ENCODE results near the gene PARD3B.

PARD3B gene

GRCh38 chr2:205056151-205056561, 510.9 kb downstream of the PARD3B start:
- DNase-seq (ENCODE audit: low read depth in 2 of 2): no peak

- DNase-seq (ENCODE audit: low read depth in 2 of 2): no peak
Measured at GRCh38 chr2:205058409-205058808, 513.1 kb downstream of the PARD3B start.

- no peak for DNase-seq (ENCODE audit: low read depth in 2 of 2)
Measured at GRCh38 chr2:205060269-205060668, 515.0 kb downstream of the PARD3B start.

GRCh38 chr2:205066081-205066480, 520.8 kb downstream of the PARD3B start:
- DNase-seq (ENCODE audit: low read depth in 2 of 2): no peak

- no peak for DNase-seq (ENCODE audit: low read depth in 2 of 2)
Measured at GRCh38 chr2:205069928-205070327, 524.7 kb downstream of the PARD3B start.

GRCh38 chr2:205070889-205071288, 525.6 kb downstream of the PARD3B start:
- DNase-seq (ENCODE audit: low read depth in 2 of 2): no peak

GRCh38 chr2:205073433-205074020, 528.3 kb downstream of the PARD3B start:
- DNase-seq (ENCODE audit: low read depth in 2 of 2): no peak

- no peak for DNase-seq (ENCODE audit: low read depth in 2 of 2)
Measured at GRCh38 chr2:205076405-205076804, 531.1 kb downstream of the PARD3B start.

- DNase-seq (ENCODE audit: low read depth in 2 of 2): no peak
Measured at GRCh38 chr2:205077159-205077558, 531.9 kb downstream of the PARD3B start.

- DNase-seq (ENCODE audit: low read depth in 2 of 2): no peak
Measured at GRCh38 chr2:205078762-205079161, 533.5 kb downstream of the PARD3B start.

- DNase-seq (ENCODE audit: low read depth in 2 of 2): no peak
Measured at GRCh38 chr2:205079173-205079572, 533.9 kb downstream of the PARD3B start.

GRCh38 chr2:205086662-205087061, 541.4 kb downstream of the PARD3B start:
- no peak for DNase-seq (ENCODE audit: low read depth in 2 of 2)

GRCh38 chr2:205087862-205088261, 542.6 kb downstream of the PARD3B start:
- DNase-seq (ENCODE audit: low read depth in 2 of 2): no peak

- no peak for DNase-seq (ENCODE audit: low read depth in 2 of 2)
Measured at GRCh38 chr2:205089958-205090357, 544.7 kb downstream of the PARD3B start.

- DNase-seq (ENCODE audit: low read depth in 2 of 2): no peak
Measured at GRCh38 chr2:205091411-205091810, 546.1 kb downstream of the PARD3B start.

GRCh38 chr2:205094031-205094430, 548.8 kb downstream of the PARD3B start:
- DNase-seq (ENCODE audit: low read depth in 2 of 2): no peak

- no peak for DNase-seq (ENCODE audit: low read depth in 2 of 2)
Measured at GRCh38 chr2:205103699-205104098, 558.4 kb downstream of the PARD3B start.

GRCh38 chr2:205107810-205108209, 562.5 kb downstream of the PARD3B start:
- DNase-seq (ENCODE audit: low read depth in 2 of 2): no peak

- DNase-seq (ENCODE audit: low read depth in 2 of 2): no peak
Measured at GRCh38 chr2:205115511-205115910, 570.2 kb downstream of the PARD3B start.

GRCh38 chr2:205117125-205117524, 571.9 kb downstream of the PARD3B start:
- DNase-seq (ENCODE audit: low read depth in 2 of 2): no peak

GRCh38 chr2:205119136-205119535, 573.9 kb downstream of the PARD3B start:
- no peak for DNase-seq (ENCODE audit: low read depth in 2 of 2)

- no peak for DNase-seq (ENCODE audit: low read depth in 2 of 2)
Measured at GRCh38 chr2:205128726-205129125, 583.5 kb downstream of the PARD3B start.

- no peak for DNase-seq (ENCODE audit: low read depth in 2 of 2)
Measured at GRCh38 chr2:205129531-205129930, 584.3 kb downstream of the PARD3B start.

- DNase-seq (ENCODE audit: low read depth in 2 of 2): no peak
Measured at GRCh38 chr2:205130111-205130829, 585.0 kb downstream of the PARD3B start.

Data from stimulated activated CD4-positive, alpha-beta T cell treated with anti-CD3 and anti-CD28 coated beads, Interleukin-12 subunit alpha, Interleukin-12 subunit beta, amount 100 ng/mL, for 24 hours (primary cell).